C4-2B (cell line): ENCODE measurements around the gene POU2F1.

Experiments
- H3K27ac ChIP-seq: fragments of 450-650 bp; 2 replicates; pipeline ENCODE4 v1.5.1; 2017
- CTCF ChIP-seq: fragments of 450-650 bp; conservative IDR thresholded peaks from 2 replicates; pipeline ENCODE4 v1.5.1; 2017; ENCODE audit warnings: mild to moderate bottlenecking
- ZFX ChIP-seq: fragments of 450-650 bp; IDR thresholded peaks from 2 replicates; pipeline ENCODE4 v1.6.1; 2017

The POU2F1 gene

DNA sequence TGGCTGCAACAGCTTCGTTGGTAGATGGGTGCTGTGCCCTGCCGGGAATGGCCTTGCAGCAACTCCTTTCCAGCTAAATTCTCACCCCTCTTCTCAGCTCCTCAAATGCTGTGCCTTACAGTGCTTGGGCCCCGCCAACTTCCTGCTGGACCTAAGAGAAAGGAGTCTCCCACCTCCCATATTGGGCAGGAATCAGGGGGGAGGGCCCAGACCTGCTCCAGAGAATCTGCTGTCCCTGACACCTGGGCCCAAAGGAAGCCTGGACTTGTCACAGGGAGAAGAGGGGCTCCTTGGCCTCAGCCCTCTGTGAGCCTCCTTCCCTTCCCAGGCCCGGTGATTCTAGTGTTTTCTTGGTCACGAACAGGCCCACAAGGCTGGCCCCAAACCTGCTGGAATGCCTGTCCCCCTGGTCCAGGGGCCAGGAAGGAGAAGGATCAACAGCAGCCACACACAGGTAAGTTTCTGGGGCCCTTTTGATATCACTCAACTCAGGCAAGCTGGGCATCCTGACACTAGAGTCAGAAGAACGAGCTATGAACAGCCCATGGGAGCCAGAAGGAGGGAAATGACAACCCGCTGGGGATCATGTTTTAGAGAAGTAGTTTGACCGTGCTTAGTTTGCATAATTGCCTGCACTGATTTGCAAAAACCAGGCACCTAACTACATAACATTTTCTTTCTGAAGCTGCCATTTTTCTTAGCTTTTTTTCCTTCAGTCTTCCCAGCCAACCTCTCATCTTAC, 211.4 kb downstream of the POU2F1 start:
- TF ChIP-seq CTCF (no peak), ZFX (no peak)

GRCh38 chr1:167432780-167433179, 212.1 kb downstream of the POU2F1 start:
- TF ChIP-seq ZFX = no peak
- H3K27ac ChIP-seq = no peak overlapping the region

More for the DNA sequence above, 211.4 kb downstream of the POU2F1 start:
- no peak overlapping the region for H3K27ac ChIP-seq

GRCh38 chr1:167433884-167434283, 213.2 kb downstream of the POU2F1 start:
- H3K27ac ChIP-seq = no peak overlapping the region
- TF ChIP-seq CTCF (no peak), ZFX (no peak)

DNA sequence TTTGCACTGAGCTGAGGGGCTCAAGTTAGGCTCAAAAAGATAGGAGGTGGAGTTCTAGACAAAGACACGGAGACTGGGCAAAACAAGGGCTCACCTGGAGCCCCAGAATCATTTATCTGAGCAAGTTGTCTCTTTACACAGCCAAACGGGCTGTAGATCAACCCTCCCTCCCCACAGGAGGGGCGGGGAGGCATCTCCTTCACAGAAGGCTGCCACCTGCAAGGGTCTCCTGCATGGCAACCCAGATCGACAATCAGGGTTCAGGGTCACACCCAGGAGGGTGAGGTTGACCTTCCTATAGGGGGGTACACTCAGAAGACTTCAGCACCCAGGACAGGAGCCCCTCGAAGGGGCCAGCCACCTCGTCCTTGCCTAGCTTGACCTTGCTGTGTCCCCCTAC, 213.6 kb downstream of the POU2F1 start:
- no peak overlapping the region for H3K27ac ChIP-seq
- no peak for TF ChIP-seq ZFX
- no peak for TF ChIP-seq CTCF

DNA sequence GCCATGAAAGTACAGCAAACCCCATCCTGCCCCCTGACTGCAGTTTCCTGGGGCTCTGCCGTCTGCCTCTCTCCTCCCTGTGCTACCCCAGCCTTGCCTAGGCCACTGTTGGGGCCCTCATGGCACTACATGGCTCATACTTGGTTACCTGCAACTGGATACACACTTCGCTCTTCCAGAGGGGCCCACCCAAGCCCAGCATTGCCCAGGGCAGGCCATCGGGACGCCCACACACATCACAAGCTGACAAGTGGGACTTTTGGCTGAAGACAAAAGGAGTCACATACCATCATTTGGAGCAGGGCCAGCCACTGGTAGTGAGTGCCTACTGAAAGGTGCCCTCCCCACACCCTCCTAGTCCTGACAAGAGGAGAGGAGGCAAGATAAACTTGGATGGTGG, 214.8 kb downstream of the POU2F1 start:
- no peak overlapping the region for H3K27ac ChIP-seq
- TF ChIP-seq CTCF (no peak), ZFX (no peak)

- TF ChIP-seq CTCF = no peak
- no peak for TF ChIP-seq ZFX
- no peak overlapping the region for H3K27ac ChIP-seq
Measured at GRCh38 chr1:167438171-167439138, 217.8 kb downstream of the POU2F1 start.

- no peak overlapping the region for H3K27ac ChIP-seq
- TF ChIP-seq CTCF (no peak), ZFX (no peak)
Measured at GRCh38 chr1:167439301-167439988, 218.8 kb downstream of the POU2F1 start.
